Measurements from ENCODE around the gene TJP2.

TJP2 gene

DNA sequence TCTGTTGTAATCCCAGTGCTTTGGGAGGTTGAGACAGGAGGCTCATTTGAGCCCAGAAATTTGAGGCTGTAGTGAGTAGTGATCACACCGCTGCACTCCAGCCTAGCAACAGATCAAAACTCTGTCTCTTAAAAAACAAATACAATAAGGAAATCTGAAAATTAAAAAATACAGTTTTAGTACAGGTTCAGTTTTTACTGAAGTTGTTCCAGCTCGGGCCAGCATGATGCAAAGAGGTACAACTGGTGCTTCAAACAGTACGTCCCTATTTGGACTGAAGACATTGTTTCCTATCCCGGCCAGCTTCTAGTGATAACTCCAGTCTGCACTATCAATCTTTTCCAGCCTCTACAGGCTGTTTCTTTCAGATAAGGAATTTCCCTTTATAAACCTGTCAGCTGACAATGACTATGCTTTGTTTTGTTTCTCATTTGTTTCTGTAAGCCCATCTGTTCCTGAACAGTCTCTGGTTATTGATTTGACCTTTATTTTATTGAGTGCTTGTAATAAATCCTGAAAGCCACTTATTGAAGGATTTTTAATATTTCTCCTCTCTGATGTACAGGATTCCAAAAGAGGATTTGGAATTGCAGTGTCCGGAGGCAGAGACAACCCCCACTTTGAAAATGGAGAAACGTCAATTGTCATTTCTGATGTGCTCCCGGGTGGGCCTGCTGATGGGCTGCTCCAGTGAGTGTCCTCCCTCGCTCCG lies 41.9 kb downstream of the TJP2 start:
- Histone ChIP-seq H3K36me3 (ENCODE audit: control insufficient read depth, insufficient read depth, low read length) (peaks cover 3% of the 10 kb centered on the region), H3K9me3 (ENCODE audit: control insufficient read depth, low read length) (no peaks in the 10 kb centered on the region), H3K4me3 (ENCODE audit: insufficient read depth, low read depth, low read length, poor library complexity, severe bottlenecking) (no peak overlapping the region), H3K27ac (ENCODE audit: insufficient read depth, low read length, poor library complexity, severe bottlenecking) (no peak overlapping the region), H3K27me3 (replicated peaks; ENCODE audit: control insufficient read depth, insufficient read depth, low read length, poor library complexity, severe bottlenecking) (no peaks in the 10 kb centered on the region), H3K4me1 (ENCODE audit: control insufficient read depth, insufficient read depth, low read length, poor library complexity, severe bottlenecking) (no peaks in the 10 kb centered on the region)
- no peak for DNase-seq

DNA sequence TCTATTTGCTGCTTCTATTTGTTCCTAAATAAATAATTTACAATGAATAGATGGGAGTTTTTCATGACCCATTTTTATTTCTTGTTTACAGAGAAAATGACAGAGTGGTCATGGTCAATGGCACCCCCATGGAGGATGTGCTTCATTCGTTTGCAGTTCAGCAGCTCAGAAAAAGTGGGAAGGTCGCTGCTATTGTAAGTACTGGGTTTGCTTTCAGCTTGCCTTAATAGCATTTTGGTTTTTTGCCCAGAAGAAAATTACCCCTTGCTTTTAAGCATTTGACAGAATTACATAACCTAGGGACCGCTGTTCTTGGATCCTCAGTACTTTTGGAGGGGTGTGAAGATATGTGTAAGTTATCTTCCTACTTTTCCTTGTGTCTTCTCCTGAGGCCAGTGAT lies 44.1 kb downstream of the TJP2 start:
- H3K9me3 ChIP-seq (ENCODE audit: control insufficient read depth, low read length), result no peaks in the 10 kb centered on the region
- no peaks in the 10 kb centered on the region for H3K4me1 ChIP-seq (ENCODE audit: control insufficient read depth, insufficient read depth, low read length, poor library complexity, severe bottlenecking)
- no peak for DNase-seq
- no peaks in the 10 kb centered on the region for H3K27me3 ChIP-seq (replicated peaks; ENCODE audit: control insufficient read depth, insufficient read depth, low read length, poor library complexity, severe bottlenecking)
- no peak overlapping the region for H3K4me3 ChIP-seq (ENCODE audit: insufficient read depth, low read depth, low read length, poor library complexity, severe bottlenecking)
- peaks cover 3% of the 10 kb centered on the region for H3K36me3 ChIP-seq (ENCODE audit: control insufficient read depth, insufficient read depth, low read length)
- H3K27ac ChIP-seq (ENCODE audit: insufficient read depth, low read length, poor library complexity, severe bottlenecking), result no peak overlapping the region

GRCh38 chr9:69221036-69221435 lies 47.0 kb downstream of the TJP2 start:
- H3K27me3 ChIP-seq (replicated peaks; ENCODE audit: control insufficient read depth, insufficient read depth, low read length, poor library complexity, severe bottlenecking), result no peaks in the 10 kb centered on the region
- DNase-seq, result no peak
- no peaks in the 10 kb centered on the region for H3K4me1 ChIP-seq (ENCODE audit: control insufficient read depth, insufficient read depth, low read length, poor library complexity, severe bottlenecking)
- H3K4me3 ChIP-seq (ENCODE audit: insufficient read depth, low read depth, low read length, poor library complexity, severe bottlenecking), result no peak overlapping the region
- H3K27ac ChIP-seq (ENCODE audit: insufficient read depth, low read length, poor library complexity, severe bottlenecking), result no peak overlapping the region
- H3K9me3 ChIP-seq (ENCODE audit: control insufficient read depth, low read length), result no peaks in the 10 kb centered on the region
- H3K36me3 ChIP-seq (ENCODE audit: control insufficient read depth, insufficient read depth, low read length), result peaks cover 9% of the 10 kb centered on the region

DNA sequence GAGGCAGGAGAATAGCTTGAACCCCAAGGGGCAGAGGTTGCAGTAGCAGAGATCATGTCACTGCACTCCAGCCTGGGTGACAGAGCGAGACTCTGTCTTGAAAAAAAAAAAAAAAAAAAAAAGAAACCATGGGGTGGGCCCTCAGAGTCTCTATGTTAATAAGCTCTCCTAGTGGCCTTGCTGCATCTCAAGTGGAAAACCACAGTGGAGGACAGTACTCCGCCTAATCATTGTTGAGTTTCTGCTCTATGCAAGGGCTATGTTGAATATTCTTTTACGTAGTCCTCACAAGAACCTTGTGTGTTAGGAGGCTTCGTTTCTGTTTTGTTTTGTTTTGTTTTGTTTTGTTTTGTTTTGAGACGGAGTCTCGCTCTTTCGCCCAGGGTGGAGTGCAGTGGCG lies 48.9 kb downstream of the TJP2 start:
- Histone ChIP-seq H3K27ac (ENCODE audit: insufficient read depth, low read length, poor library complexity, severe bottlenecking) (no peak overlapping the region), H3K27me3 (replicated peaks; ENCODE audit: control insufficient read depth, insufficient read depth, low read length, poor library complexity, severe bottlenecking) (no peaks in the 10 kb centered on the region), H3K36me3 (ENCODE audit: control insufficient read depth, insufficient read depth, low read length) (peaks cover 9% of the 10 kb centered on the region), H3K9me3 (ENCODE audit: control insufficient read depth, low read length) (no peaks in the 10 kb centered on the region), H3K4me3 (ENCODE audit: insufficient read depth, low read depth, low read length, poor library complexity, severe bottlenecking) (no peak overlapping the region), H3K4me1 (ENCODE audit: control insufficient read depth, insufficient read depth, low read length, poor library complexity, severe bottlenecking) (no peaks in the 10 kb centered on the region)
- no peak for DNase-seq

GRCh38 chr9:69223605-69224004 lies 49.5 kb downstream of the TJP2 start:
- Histone ChIP-seq H3K4me1 (ENCODE audit: control insufficient read depth, insufficient read depth, low read length, poor library complexity, severe bottlenecking) (no peaks in the 10 kb centered on the region), H3K27ac (ENCODE audit: insufficient read depth, low read length, poor library complexity, severe bottlenecking) (no peak overlapping the region), H3K27me3 (replicated peaks; ENCODE audit: control insufficient read depth, insufficient read depth, low read length, poor library complexity, severe bottlenecking) (no peaks in the 10 kb centered on the region), H3K9me3 (ENCODE audit: control insufficient read depth, low read length) (no peaks in the 10 kb centered on the region), H3K36me3 (ENCODE audit: control insufficient read depth, insufficient read depth, low read length) (peaks cover 9% of the 10 kb centered on the region), H3K4me3 (ENCODE audit: insufficient read depth, low read depth, low read length, poor library complexity, severe bottlenecking) (no peak overlapping the region)
- no peak for DNase-seq

DNA sequence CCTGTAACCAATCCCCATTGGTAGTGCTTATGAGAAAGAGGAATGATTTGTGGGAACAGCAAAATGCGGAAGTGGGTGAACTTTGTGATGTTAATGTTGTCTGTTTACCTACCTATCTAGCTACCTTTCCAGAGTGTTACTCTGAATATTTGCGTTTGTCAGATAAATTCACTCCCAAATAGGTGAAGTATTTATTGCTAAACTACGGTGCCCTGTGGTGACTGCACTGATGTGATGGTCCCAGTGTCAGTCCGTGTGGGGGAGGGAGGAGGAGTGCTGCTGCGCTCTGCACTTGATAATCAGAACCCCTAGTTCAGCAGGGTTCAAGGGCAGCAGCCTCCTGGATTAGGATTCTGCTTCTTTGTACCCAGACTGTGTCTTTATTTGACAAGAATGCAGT lies 55.3 kb downstream of the TJP2 start:
- Histone ChIP-seq H3K36me3 (ENCODE audit: control insufficient read depth, insufficient read depth, low read length) (peaks cover 14% of the 10 kb centered on the region), H3K9me3 (ENCODE audit: control insufficient read depth, low read length) (no peaks in the 10 kb centered on the region), H3K4me3 (ENCODE audit: insufficient read depth, low read depth, low read length, poor library complexity, severe bottlenecking) (no peak overlapping the region), H3K27me3 (replicated peaks; ENCODE audit: control insufficient read depth, insufficient read depth, low read length, poor library complexity, severe bottlenecking) (no peaks in the 10 kb centered on the region), H3K27ac (ENCODE audit: insufficient read depth, low read length, poor library complexity, severe bottlenecking) (no peak overlapping the region), H3K4me1 (ENCODE audit: control insufficient read depth, insufficient read depth, low read length, poor library complexity, severe bottlenecking) (no peaks in the 10 kb centered on the region)
- DNase-seq, result no peak

DNA sequence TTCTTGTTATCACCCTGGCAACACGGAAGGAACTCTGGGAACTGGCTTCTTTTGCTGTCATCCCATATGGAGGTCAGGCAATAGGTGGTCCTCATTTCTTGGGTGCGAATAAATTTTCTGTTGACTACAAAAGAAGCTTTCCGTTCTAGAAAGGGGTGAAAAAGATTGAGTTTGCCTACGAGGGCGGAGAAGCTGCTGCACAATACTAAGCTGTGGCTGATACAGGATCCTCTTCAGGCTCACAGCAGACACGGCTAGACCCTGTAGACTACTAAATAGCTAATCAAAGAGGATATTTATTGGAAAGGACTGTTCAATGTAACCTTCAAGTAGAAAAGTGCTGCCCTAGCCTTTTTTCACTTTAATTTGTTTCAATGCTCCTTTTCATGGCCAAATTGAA lies 58.1 kb downstream of the TJP2 start:
- Histone ChIP-seq H3K4me1 (ENCODE audit: control insufficient read depth, insufficient read depth, low read length, poor library complexity, severe bottlenecking) (no peaks in the 10 kb centered on the region), H3K9me3 (ENCODE audit: control insufficient read depth, low read length) (no peaks in the 10 kb centered on the region), H3K27ac (ENCODE audit: insufficient read depth, low read length, poor library complexity, severe bottlenecking) (no peak overlapping the region), H3K36me3 (ENCODE audit: control insufficient read depth, insufficient read depth, low read length) (peaks cover 5% of the 10 kb centered on the region), H3K4me3 (ENCODE audit: insufficient read depth, low read depth, low read length, poor library complexity, severe bottlenecking) (no peak overlapping the region), H3K27me3 (replicated peaks; ENCODE audit: control insufficient read depth, insufficient read depth, low read length, poor library complexity, severe bottlenecking) (no peaks in the 10 kb centered on the region)
- no peak for DNase-seq

DNA sequence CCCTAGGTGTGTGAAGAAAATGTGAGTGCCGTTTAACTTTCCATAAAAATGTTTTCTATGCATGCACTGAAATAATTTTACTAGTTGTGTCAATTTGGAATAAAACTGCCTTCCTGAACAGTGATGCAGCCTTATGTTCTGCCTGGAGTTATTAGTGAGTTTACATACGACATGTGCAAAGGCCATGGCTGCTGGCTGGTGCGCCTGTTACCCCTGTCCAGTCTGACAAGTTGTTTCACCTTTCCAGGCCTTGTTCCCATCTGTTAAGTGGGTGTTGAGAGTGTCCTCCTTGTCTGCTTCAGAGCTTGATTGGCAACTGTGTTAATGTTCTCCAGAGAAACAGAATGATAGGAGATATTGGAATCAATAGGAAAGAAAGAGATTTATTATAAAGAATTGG lies 60.6 kb downstream of the TJP2 start:
- peaks cover 5% of the 10 kb centered on the region for H3K36me3 ChIP-seq (ENCODE audit: control insufficient read depth, insufficient read depth, low read length)
- no peak overlapping the region for H3K4me3 ChIP-seq (ENCODE audit: insufficient read depth, low read depth, low read length, poor library complexity, severe bottlenecking)
- H3K27ac ChIP-seq (ENCODE audit: insufficient read depth, low read length, poor library complexity, severe bottlenecking), result no peak overlapping the region
- DNase-seq, result no peak
- H3K4me1 ChIP-seq (ENCODE audit: control insufficient read depth, insufficient read depth, low read length, poor library complexity, severe bottlenecking), result no peaks in the 10 kb centered on the region
- H3K27me3 ChIP-seq (replicated peaks; ENCODE audit: control insufficient read depth, insufficient read depth, low read length, poor library complexity, severe bottlenecking), result no peaks in the 10 kb centered on the region
- no peaks in the 10 kb centered on the region for H3K9me3 ChIP-seq (ENCODE audit: control insufficient read depth, low read length)

DNA sequence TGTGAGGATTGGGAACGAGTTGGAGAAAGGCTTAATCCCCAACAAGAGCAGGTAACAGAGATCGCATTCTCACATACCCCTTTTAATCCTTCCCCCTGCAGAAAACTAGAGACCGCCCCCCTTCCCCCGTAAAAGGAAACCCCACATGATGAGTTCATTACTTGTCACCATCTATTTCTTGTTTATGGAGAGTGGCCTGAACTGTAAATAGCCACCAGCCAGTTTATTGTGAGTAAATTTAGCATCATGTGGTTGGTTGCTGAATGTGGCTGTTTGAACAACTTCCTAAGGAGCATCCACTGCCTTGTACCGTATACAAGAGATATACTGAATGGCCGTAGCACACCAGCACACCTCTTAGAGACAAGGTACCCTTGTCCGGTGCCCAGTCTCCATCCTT lies 62.1 kb downstream of the TJP2 start:
- Histone ChIP-seq H3K27ac (ENCODE audit: insufficient read depth, low read length, poor library complexity, severe bottlenecking) (no peak overlapping the region), H3K36me3 (ENCODE audit: control insufficient read depth, insufficient read depth, low read length) (no peaks in the 10 kb centered on the region), H3K4me3 (ENCODE audit: insufficient read depth, low read depth, low read length, poor library complexity, severe bottlenecking) (no peak overlapping the region), H3K4me1 (ENCODE audit: control insufficient read depth, insufficient read depth, low read length, poor library complexity, severe bottlenecking) (no peaks in the 10 kb centered on the region), H3K9me3 (ENCODE audit: control insufficient read depth, low read length) (no peaks in the 10 kb centered on the region), H3K27me3 (replicated peaks; ENCODE audit: control insufficient read depth, insufficient read depth, low read length, poor library complexity, severe bottlenecking) (no peaks in the 10 kb centered on the region)
- no peak for DNase-seq

DNA sequence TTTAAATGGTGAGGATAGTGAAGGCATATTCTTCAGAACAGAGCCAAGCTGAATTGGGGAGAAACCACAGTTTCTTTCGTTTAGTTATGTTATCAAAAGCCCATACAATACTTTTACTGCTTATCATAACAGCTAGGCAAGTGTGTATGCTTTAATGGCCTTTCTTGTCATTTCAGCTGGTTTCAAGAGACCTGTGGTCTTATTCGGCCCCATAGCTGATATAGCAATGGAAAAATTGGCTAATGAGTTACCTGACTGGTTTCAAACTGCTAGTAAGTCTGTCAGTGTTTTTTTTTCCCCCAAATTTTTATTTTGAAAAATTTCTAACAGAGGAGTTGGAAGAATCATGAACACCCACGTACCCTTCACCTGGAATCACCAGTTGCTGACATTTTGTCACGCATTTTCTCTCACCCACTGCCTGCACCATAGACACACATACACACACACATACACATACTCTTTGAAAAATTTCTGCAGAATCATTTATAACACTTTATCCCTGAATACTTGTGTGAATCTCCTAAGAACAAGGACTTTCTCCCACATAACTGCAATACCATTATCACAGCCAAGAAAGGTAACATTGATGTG lies 63.7 kb downstream of the TJP2 start:
- Histone ChIP-seq H3K27me3 (replicated peaks; ENCODE audit: control insufficient read depth, insufficient read depth, low read length, poor library complexity, severe bottlenecking) (no peaks in the 10 kb centered on the region), H3K4me3 (ENCODE audit: insufficient read depth, low read depth, low read length, poor library complexity, severe bottlenecking) (no peak overlapping the region), H3K9me3 (ENCODE audit: control insufficient read depth, low read length) (no peaks in the 10 kb centered on the region), H3K4me1 (ENCODE audit: control insufficient read depth, insufficient read depth, low read length, poor library complexity, severe bottlenecking) (no peaks in the 10 kb centered on the region), H3K27ac (ENCODE audit: insufficient read depth, low read length, poor library complexity, severe bottlenecking) (no peak overlapping the region), H3K36me3 (ENCODE audit: control insufficient read depth, insufficient read depth, low read length) (no peaks in the 10 kb centered on the region)
- DNase-seq, result no peak
